ENCODE measurements around the gene NHLH1. TPM values are rescaled to one million over a fixed set of nuclear protein-coding genes. Genes with fewer than 3 reads are reported as not detected.

Gene NHLH1
- total RNA-seq, 1 donor from 2014 or later = not detected

GRCh38 chr1:160405331-160405877, 38.5 kb downstream of the NHLH1 start:
- DNase-seq = no peak
- TF ChIP-seq CTCF (IDR thresholded peaks at IDR 0.05) = no peak

GRCh38 chr1:160406131-160406968, 39.5 kb downstream of the NHLH1 start:
- H3K27ac ChIP-seq = no peak overlapping the region
- no peaks in the 10 kb centered on the region for H3K4me1 ChIP-seq
- ATAC-seq = no peak
- intact Hi-C loops (cut with DNase I) = no loop called here
- no peak for TF ChIP-seq CTCF (IDR thresholded peaks at IDR 0.05)
- DNase-seq = no peak
- H3K36me3 ChIP-seq = no peaks in the 10 kb centered on the region
- no peak overlapping the region for H3K4me3 ChIP-seq
- no peaks in the 10 kb centered on the region for H3K27me3 ChIP-seq
- H3K9me3 ChIP-seq = no peaks in the 10 kb centered on the region

More at GRCh38 chr1:160405331-160405877, 38.5 kb downstream of the NHLH1 start:
- no peaks in the 10 kb centered on the region for H3K36me3 ChIP-seq
- no peaks in the 10 kb centered on the region for H3K9me3 ChIP-seq
- H3K4me1 ChIP-seq = no peaks in the 10 kb centered on the region
- H3K27ac ChIP-seq = no peak overlapping the region
- no peak for ATAC-seq
- H3K4me3 ChIP-seq = no peak overlapping the region
- intact Hi-C loops (cut with DNase I) = no loop called here
- peaks cover 7% of the 10 kb centered on the region for H3K27me3 ChIP-seq

GRCh38 chr1:160407839-160408801, 41.2 kb downstream of the NHLH1 start:
- H3K27me3 ChIP-seq = no peaks in the 10 kb centered on the region
- no peak for TF ChIP-seq CTCF (IDR thresholded peaks at IDR 0.05)
- H3K4me1 ChIP-seq = no peaks in the 10 kb centered on the region
- H3K36me3 ChIP-seq = no peaks in the 10 kb centered on the region
- ATAC-seq (no peak), DNase-seq (no peak)
- intact Hi-C loops (cut with DNase I) = no loop called here
- H3K9me3 ChIP-seq = no peaks in the 10 kb centered on the region
- no peak overlapping the region for H3K4me3 ChIP-seq
- no peak overlapping the region for H3K27ac ChIP-seq

- Histone ChIP-seq H3K4me1 (no peaks in the 10 kb centered on the region), H3K27me3 (no peaks in the 10 kb centered on the region), H3K27ac (no peak overlapping the region), H3K9me3 (no peaks in the 10 kb centered on the region), H3K36me3 (no peaks in the 10 kb centered on the region), H3K4me3 (no peak overlapping the region)
- no peak for ATAC-seq
- intact Hi-C loops (cut with DNase I) = no loop called here
- no peak for TF ChIP-seq CTCF (IDR thresholded peaks at IDR 0.05)
- no peak for DNase-seq
Observed at GRCh38 chr1:160408864-160409263, 42.0 kb downstream of the NHLH1 start.

GRCh38 chr1:160409486-160409885, 42.6 kb downstream of the NHLH1 start:
- Histone ChIP-seq H3K27ac (no peak overlapping the region), H3K9me3 (no peaks in the 10 kb centered on the region), H3K4me1 (no peaks in the 10 kb centered on the region), H3K27me3 (no peaks in the 10 kb centered on the region), H3K36me3 (no peaks in the 10 kb centered on the region), H3K4me3 (no peak overlapping the region)
- DNase-seq (no peak), ATAC-seq (no peak)
- intact Hi-C loops (cut with DNase I) = no loop called here
- no peak for TF ChIP-seq CTCF (IDR thresholded peaks at IDR 0.05)
